Measurements from ENCODE around the gene PDLIM4. TPM values are rescaled to one million over a fixed set of nuclear protein-coding genes. Genes with fewer than 3 reads are reported as not detected.

Gene PDLIM4
- total RNA-seq, 1 experiment from 2014 or later, result 47.2 TPM

- no peaks in the 10 kb centered on the region for H4K20me1 ChIP-seq (ENCODE audit: insufficient read depth)
- H3K36me3 ChIP-seq (ENCODE audit: low read depth), result no peaks in the 10 kb centered on the region
- peak overlapping the region; percentile 99 for H3K4me2 ChIP-seq
- H3K9me2 ChIP-seq (ENCODE audit: insufficient read depth), result no peaks in the 10 kb centered on the region
- intact Hi-C loops (cut with micrococcal nuclease; ENCODE audit: unreplicated experiment), result loop anchor here (1.0 kb wide), 2 partner anchors 11 to 67 kb away; no protein-coding TSS in a partner anchor
- no peak overlapping the region for H3K27ac ChIP-seq
- peak overlapping the region; percentile 78 for H3K4me3 ChIP-seq
- no peaks in the 10 kb centered on the region for H3K9me3 ChIP-seq (ENCODE audit: insufficient read depth, low read depth)
- ChIA-PET CTCF (interaction anchor here (0.9 kb wide), 1 partner anchor 11 kb away, joined by 6 read pairs; no protein-coding TSS in a partner anchor), POLR2A (ENCODE audit: unreplicated experiment) (interaction anchor here (0.6 to 0.8 kb wide), 2 partner anchors 12 to 33 kb away, joined by 3 to 5 read pairs; no protein-coding TSS in a partner anchor)
- DNase-seq, result no peak
- H2AFZ ChIP-seq, result peak overlapping the region; percentile 85
- TSS peak; percentile 40 for BruUV-seq (replicated peaks)
- no peak for TF ChIP-seq EZH2 (IDR thresholded peaks at IDR 0.05; ENCODE audit: low read depth)
- no peak for TF ChIP-seq CTCF (conservative IDR thresholded peaks at IDR 0.05)
- H3K27me3 ChIP-seq (ENCODE audit: insufficient read depth, low read depth), result no peaks in the 10 kb centered on the region
- H3K79me2 ChIP-seq (ENCODE audit: low read depth), result no peaks in the 10 kb centered on the region
- peaks cover 12% of the 10 kb centered on the region for H3K4me1 ChIP-seq (replicated peaks; ENCODE audit: insufficient read depth)
- no peaks in the 10 kb centered on the region for H3F3A ChIP-seq (ENCODE audit: insufficient read depth, low read depth)
Observed at GRCh38 chr5:132226516-132227234, 30.8 kb upstream of the PDLIM4 start.

GRCh38 chr5:132227235-132227484 is 30.3 kb upstream of the PDLIM4 start:
- H3K79me2 ChIP-seq (ENCODE audit: low read depth), result no peaks in the 10 kb centered on the region
- H3K4me1 ChIP-seq (replicated peaks; ENCODE audit: insufficient read depth), result peaks cover 12% of the 10 kb centered on the region
- H3K27me3 ChIP-seq (ENCODE audit: insufficient read depth, low read depth), result no peaks in the 10 kb centered on the region
- H4K20me1 ChIP-seq (ENCODE audit: insufficient read depth), result no peaks in the 10 kb centered on the region
- ChIA-PET POLR2A (ENCODE audit: unreplicated experiment) (interaction anchor here (0.6 to 1.0 kb wide), 5 partner anchors 12 to 32 kb away, joined by 3 to 12 read pairs (median 5); no protein-coding TSS in a partner anchor), CTCF (interaction anchor here (0.9 kb wide), 1 partner anchor 11 kb away, joined by 6 read pairs; no protein-coding TSS in a partner anchor)
- H3K4me3 ChIP-seq, result peak overlapping the region; percentile 78
- no TSS peak for BruUV-seq (replicated peaks)
- no peaks in the 10 kb centered on the region for H3F3A ChIP-seq (ENCODE audit: insufficient read depth, low read depth)
- no peaks in the 10 kb centered on the region for H3K36me3 ChIP-seq (ENCODE audit: low read depth)
- H3K9me3 ChIP-seq (ENCODE audit: insufficient read depth, low read depth), result no peaks in the 10 kb centered on the region
- no peak; the same call in 1 of the 2 replicates for TF ChIP-seq CTCF (conservative IDR thresholded peaks at IDR 0.05)
- TF ChIP-seq EZH2 (IDR thresholded peaks at IDR 0.05; ENCODE audit: low read depth), result no peak
- peak overlapping the region; percentile 99 for H3K4me2 ChIP-seq
- peak overlapping the region; percentile 85 for H2AFZ ChIP-seq
- intact Hi-C loops (cut with micrococcal nuclease; ENCODE audit: unreplicated experiment), result loop anchor here (1.0 kb wide), 2 partner anchors 12 to 66 kb away; no protein-coding TSS in a partner anchor
- no peak for DNase-seq
- H3K9me2 ChIP-seq (ENCODE audit: insufficient read depth), result no peaks in the 10 kb centered on the region
- H3K27ac ChIP-seq, result no peak overlapping the region

GRCh38 chr5:132227485-132228240 is 29.8 kb upstream of the PDLIM4 start, which contains the start of gene P4HA2:
TSS of gene P4HA2 (minus strand) at chr5:132227853. CDS start at chr5:132218626, 9,227 bp downstream.
- TF ChIP-seq EZH2 (IDR thresholded peaks at IDR 0.05; ENCODE audit: low read depth), result no peak
- TF ChIP-seq CTCF (conservative IDR thresholded peaks at IDR 0.05), result no peak; the same call in 1 of the 2 replicates
- ChIA-PET POLR2A (ENCODE audit: unreplicated experiment) (interaction anchor here (0.6 to 1.0 kb wide), 7 partner anchors 12 to 355 kb away, joined by 3 to 12 read pairs (median 5); no protein-coding TSS in a partner anchor), CTCF (interaction anchor here (0.6 to 0.9 kb wide), 2 partner anchors 10 to 1755 kb away, joined by 4 to 6 read pairs; no protein-coding TSS in a partner anchor)
- Histone ChIP-seq H3K4me2 (peak within 1 kb of the TSS; percentile 99), H2AFZ (peak within 1 kb of the TSS; percentile 85), H3K27me3 (ENCODE audit: insufficient read depth, low read depth) (no peaks in the 10 kb centered on the region), H3K36me3 (ENCODE audit: low read depth) (no peaks in the 10 kb centered on the region), H3K79me2 (ENCODE audit: low read depth) (no peaks in the 10 kb centered on the region), H4K20me1 (ENCODE audit: insufficient read depth) (no peaks in the 10 kb centered on the region), H3K9me3 (ENCODE audit: insufficient read depth, low read depth) (no peaks in the 10 kb centered on the region), H3K4me3 (peak within 1 kb of the TSS; percentile 78), H3K9me2 (ENCODE audit: insufficient read depth) (no peaks in the 10 kb centered on the region), H3K4me1 (replicated peaks; ENCODE audit: insufficient read depth) (peaks cover 12% of the 10 kb centered on the region), H3F3A (ENCODE audit: insufficient read depth, low read depth) (no peaks in the 10 kb centered on the region), H3K27ac (no peak within 1 kb of the TSS)
- TSS peak; percentile 79 for BruUV-seq (replicated peaks)
- peak; percentile 65 to 85 for DNase-seq
- intact Hi-C loops (cut with micrococcal nuclease; ENCODE audit: unreplicated experiment), result loop anchor here (1.0 kb wide), 2 partner anchors 12 to 66 kb away; no protein-coding TSS in a partner anchor
